Endothelial cell of umbilical vein (primary cell): ENCODE results near the gene ZNF48. TPM values are rescaled to one million over a fixed set of nuclear protein-coding genes. Genes with fewer than 3 reads are reported as not detected.

ENCODE experiments used
- BruUV-seq: library from RNA; stranded (reverse); fragments of 400-500 nt; replicated peaks from 2 replicates; lab custom pipeline; 2021; lab: Mats Ljungman, UMichigan
- CTCF ChIA-PET: fragments of 300-600, 350-600 bp; sonication (Branson Sonifier 250); formaldehyde crosslinking; loops from one replicate; lab custom pipeline; 2021; ENCODE audit warnings: antibody characterized with exemption, inconsistent platforms; lab: Charles Lee
- POLR2A ChIA-PET: fragments of 300-600, 350-600 bp; sonication (Branson Sonifier 250); formaldehyde crosslinking; loops from one replicate; lab custom pipeline; 2021; ENCODE audit warnings: antibody characterized with exemption, inconsistent platforms; lab: Charles Lee
- DNase-seq: peaks from one replicate; pipeline ENCODE4 v3.0.0-alpha.2; 2011; ENCODE audit warnings: low read depth, low spot score
- FAIRE-seq: peaks from 2 replicates; lab custom pipeline; 2011; peaks lifted over from hg19 to GRCh38; lab: Jason Lieb, UNC
- H2AFZ ChIP-seq: 2 replicates; pipeline ENCODE4 v1.6.0; 2012; ENCODE audit warnings: low read depth, low read length, control low read depth, inconsistent platforms
- H3K27ac ChIP-seq: 2 replicates; pipeline ENCODE4 v1.5.1; 2011; ENCODE audit warnings: low read depth, mild to moderate bottlenecking, control low read depth, low read length, moderate library complexity; ENCODE audit not compliant: insufficient read depth
- H3K27me3 ChIP-seq, 2 experiments: 2 replicates each; pipeline versions ENCODE4 v1.6.0 to v1.6.1; 2011; ENCODE audit warnings: low read length in 2 of 2, mixed read lengths in 1 of 2; ENCODE audit not compliant: control insufficient read depth in 2 of 2, insufficient read depth in 2 of 2
- H3K36me3 ChIP-seq, 2 experiments: 2 replicates in 1 of 2; 3 replicates in 1 of 2; pipeline ENCODE4 v1.5.1; 2011; ENCODE audit warnings: low read length in 2 of 2, mild to moderate bottlenecking in 1 of 2, moderate library complexity in 1 of 2; ENCODE audit not compliant: control insufficient read depth in 2 of 2, insufficient read depth in 2 of 2; ENCODE audit errors: extremely low read depth in 1 of 2
- H3K4me1 ChIP-seq: 3 replicates; pipeline ENCODE4 v1.5.1; 2011; ENCODE audit warnings: mild to moderate bottlenecking, low read length; ENCODE audit not compliant: control insufficient read depth, insufficient read depth; ENCODE audit errors: extremely low read depth
- H3K4me2 ChIP-seq: 2 replicates; pipeline ENCODE4 v1.6.1; 2011; ENCODE audit warnings: low read length, control low read depth, mixed read lengths; ENCODE audit not compliant: insufficient read depth
- H3K4me3 ChIP-seq, 3 experiments: fragments of 200-600 bp in 1 of 3; sonication (generic), shearing (Covaris generic) in 1 of 3; replicated peaks in 1 of 3; 2 replicates each; pipeline ENCODE4 v1.5.1; 2011 to 2016; ENCODE audit warnings: control low read depth in 3 of 3, low read length in 3 of 3, mild to moderate bottlenecking in 2 of 3, inconsistent platforms in 1 of 3, low read depth in 1 of 3, moderate library complexity in 1 of 3; ENCODE audit not compliant: insufficient read depth in 1 of 3
- H3K79me2 ChIP-seq: 2 replicates; pipeline ENCODE4 v1.6.0; 2012; ENCODE audit warnings: low read length, inconsistent platforms; ENCODE audit not compliant: control insufficient read depth, insufficient read depth
- H3K9ac ChIP-seq: replicated peaks from 2 replicates; pipeline ENCODE3; 2011; ENCODE audit warnings: low read length, control low read depth; ENCODE audit not compliant: insufficient read depth; ENCODE audit errors: extremely low read depth
- H3K9me1 ChIP-seq: replicated peaks from 3 replicates; pipeline ENCODE4 v1.6.0; 2011; ENCODE audit warnings: mild to moderate bottlenecking, low read length; ENCODE audit not compliant: control insufficient read depth, insufficient read depth; ENCODE audit errors: extremely low read depth
- H3K9me3 ChIP-seq: replicated peaks from 2 replicates; pipeline ENCODE4 v1.5.1; 2012; ENCODE audit warnings: low read length, inconsistent platforms; ENCODE audit not compliant: control insufficient read depth, insufficient read depth
- H4K20me1 ChIP-seq: replicated peaks from 2 replicates; pipeline ENCODE3; 2011; ENCODE audit warnings: mild to moderate bottlenecking, low read length; ENCODE audit not compliant: control insufficient read depth, insufficient read depth; ENCODE audit errors: extremely low read depth
- CTCF ChIP-seq, 2 donors: IDR thresholded peaks; 1 replicate in 1 of 2; 2 replicates in 1 of 2; pipeline ENCODE4 v1.5.1; 2011; ENCODE audit warnings: low read length in 2 of 2, mild to moderate bottlenecking in 2 of 2, moderate library complexity in 2 of 2, control low read depth in 1 of 2, inconsistent platforms in 1 of 2, low read depth in 1 of 2; ENCODE audit not compliant: insufficient read depth in 1 of 2; ENCODE audit errors: extremely low read depth in 1 of 2
- EZH2 ChIP-seq: IDR thresholded peaks from 2 replicates; pipeline ENCODE4 v1.6.1; 2012; ENCODE audit warnings: borderline replicate concordance, low read depth, mild to moderate bottlenecking, moderate library complexity, low read length, inconsistent platforms; ENCODE audit not compliant: severe bottlenecking
- GATA2 ChIP-seq: IDR thresholded peaks from 2 replicates; pipeline ENCODE4 v1.7.0; 2011; ENCODE audit warnings: low read depth, mild to moderate bottlenecking, moderate library complexity, mixed read lengths, low read length; ENCODE audit not compliant: insufficient read length, insufficient read depth
- JUN ChIP-seq: IDR thresholded peaks from 2 replicates; pipeline ENCODE4 v1.6.1; 2011; ENCODE audit warnings: borderline replicate concordance, low read depth; ENCODE audit not compliant: insufficient read length, insufficient read depth
- MAX ChIP-seq: IDR thresholded peaks from 2 replicates; pipeline ENCODE4 v1.6.1; 2011; ENCODE audit not compliant: insufficient read depth, insufficient read length
- MYC ChIP-seq: IDR thresholded peaks from one replicate; pipeline ENCODE4 v1.6.1; 2011; ENCODE audit warnings: mild to moderate bottlenecking, low read depth, low read length
- POLR2A ChIP-seq: IDR thresholded peaks from 2 replicates; pipeline ENCODE4 v1.6.1; 2012; ENCODE audit warnings: low read depth, mild to moderate bottlenecking, control low read depth, low read length
- POLR2AphosphoS5 ChIP-seq: IDR thresholded peaks from 2 replicates; pipeline ENCODE4 v1.6.1; 2012; ENCODE audit warnings: low read depth, mild to moderate bottlenecking, control low read depth, low read length, moderate library complexity; ENCODE audit not compliant: insufficient read depth
- dilution Hi-C: fragments of 300-500 bp; cut with MboI; formaldehyde crosslinking; loops from one replicate; pipeline ENCODE4 v1.15.0; 2019; ENCODE audit warnings: low sequenced_read_pairs; ENCODE audit not compliant: extremely low pct_ligation_motif_present
- intact Hi-C: fragments of 100-400 bp; cut with micrococcal nuclease; formaldehyde crosslinking; loops from one replicate; pipeline ENCODE4 v1.10.0; 2022
- polyA plus RNA-seq, 4 experiments: library from polyadenylated mRNA; depleted of rRNA in 3 of 4; stranded (reverse) in 3 of 4; unstranded in 1 of 4; fragments of >200 nt; gene quantifications; 2 replicates each; pipeline versions ENCODE4 v1.2.1 to v1.2.3, GENCODE V29; 2011 to 2012; ENCODE audit warnings: missing spikeins in 1 of 4
- total RNA-seq: library from RNA; stranded (reverse); gene quantifications from 2 replicates; pipeline ENCODE4 v1.2.3, GENCODE V29; 2021

ZNF48 gene
- total and polyA plus RNA-seq, 2 donors (not counting 3 experiments of a cell fraction or from before 2014, with no cell fraction given), result 15.3 to 16.1 TPM

GRCh38 chr16:30372038-30372712 lies 23.0 kb upstream of the ZNF48 start:
- dilution Hi-C loops (no loop called here), intact Hi-C loops (no loop called here)
- H3K79me2 ChIP-seq, result peaks cover 27% of the 10 kb centered on the region
- no peaks in the 10 kb centered on the region for H3K27me3 ChIP-seq
- no peak overlapping the region for H3K27ac ChIP-seq
- H3K9me3 ChIP-seq, result no peaks in the 10 kb centered on the region
- no peak for FAIRE-seq
- no peak overlapping the region for H2AFZ ChIP-seq
- TF ChIP-seq EZH2, result no peak
- no peak for TF ChIP-seq MYC
- TF ChIP-seq GATA2, result no peak
- no peak for TF ChIP-seq POLR2AphosphoS5
- TF ChIP-seq JUN, result no peak
- TF ChIP-seq CTCF (IDR thresholded peaks at IDR 0.05; ENCODE audit: extremely low read depth in 1 of 2, insufficient read depth in 1 of 2, low read depth in 1 of 2, low read length in 2 of 2), result no peak
- no peak for TF ChIP-seq MAX
- no peak for TF ChIP-seq POLR2A
- CTCF ChIA-PET, result interaction anchor here (1.5 to 1.8 kb wide), 4 partner anchors 10 to 280 kb away, joined by 4 to 24 read pairs (median 8); partner anchors contain the start of genes CD2BP2 and TBX6
- no TSS peak for BruUV-seq
- no peaks in the 10 kb centered on the region for H3K36me3 ChIP-seq
- DNase-seq, result no peak
- H3K4me2 ChIP-seq, result no peak overlapping the region
- POLR2A ChIA-PET, result no interaction called here
- H3K9me1 ChIP-seq, result no peaks in the 10 kb centered on the region
- no peaks in the 10 kb centered on the region for H4K20me1 ChIP-seq
- peaks cover 24% of the 10 kb centered on the region for H3K4me1 ChIP-seq
- H3K4me3 ChIP-seq, result no peak overlapping the region
- no peak overlapping the region for H3K9ac ChIP-seq
